Uterus (tissue), 4 donors: ENCODE data around the gene PCDHGB5. TPM values are rescaled to one million over a fixed set of nuclear protein-coding genes. Genes with fewer than 3 reads are reported as not detected.
A peak's percentile ranks its signal among the peaks of the same experiment; 100 is the strongest.
"Not testable (repeated sequence)": the region's sequence is repeated elsewhere in the genome, so short reads cannot be mapped to it uniquely, and the experiment has no call there.

Experiments
- DNase-seq, 2 donors: peaks; one replicate each; pipeline ENCODE4 v3.0.0-alpha.2; 2019 to 2020
- H3K27ac ChIP-seq, 2 donors: fragments of 200-600 bp; sonication (generic); 1 replicate in 1 of 2; 2 replicates in 1 of 2; pipeline ENCODE4 v1.5.1; 2016 to 2018
- H3K27me3 ChIP-seq, 2 donors: fragments of 200-600 bp; sonication (generic); one replicate each; pipeline ENCODE4 v1.5.1; 2018 to 2019; ENCODE audit warnings: control low read depth in 1 of 2
- H3K36me3 ChIP-seq, 2 donors: fragments of 200-600 bp; sonication (generic); one replicate each; pipeline ENCODE4 v1.5.1; 2019; ENCODE audit warnings: control low read depth in 1 of 2
- H3K4me1 ChIP-seq, 2 donors: fragments of 200-600 bp; sonication (generic); one replicate each; pipeline ENCODE4 v1.5.1; 2018 to 2019; ENCODE audit warnings: control low read depth in 1 of 2
- H3K4me3 ChIP-seq, 2 donors: fragments of 200-600 bp; sonication (generic); 1 replicate in 1 of 2; 2 replicates in 1 of 2; pipeline ENCODE4 v1.5.1; 2018 to 2019; ENCODE audit warnings: mild to moderate bottlenecking in 1 of 2
- H3K9me3 ChIP-seq, 2 donors: fragments of 200-600 bp; sonication (generic); one replicate each; pipeline ENCODE4 v1.5.1; 2019; ENCODE audit warnings: control low read depth in 1 of 2
- POLR2A ChIP-seq, 2 donors: fragments of 450-650 bp; IDR thresholded peaks; one replicate each; pipeline ENCODE4 v1.6.1; 2016; ENCODE audit warnings: antibody characterized with exemption in 2 of 2, mild to moderate bottlenecking in 1 of 2, moderate library complexity in 1 of 2
- intact Hi-C: fragments of 100-400 bp; cut with DNase I; formaldehyde crosslinking; loops from one replicate; pipeline ENCODE4 v1.15.1; 2023; ENCODE audit warnings: low total_unique reads
- total RNA-seq, 4 donors: library from RNA; depleted of rRNA in 3 of 4; stranded (reverse); fragments of >200 nt in 3 of 4; gene quantifications; one replicate each; pipeline versions ENCODE4 v1.1.0 to v1.2.4, GENCODE V29; 2014 to 2023
- TF ChIP-seq, protein P1 (sequence below), 4 experiments: fragments of 200-600 bp in 2 of 4; fragments of 450-650 bp in 2 of 4; sonication (generic) in 2 of 4; IDR thresholded peaks; one replicate each; pipeline ENCODE4 v1.5.1; 2016 to 2019; ENCODE audit warnings: antibody characterized with exemption in 4 of 4, mild to moderate bottlenecking in 2 of 4, moderate library complexity in 1 of 4
- donor health status: DM: yes; HTN: yes; CAD: no.

PCDHGB5 gene
- 10 to 100 TPM in 3 of 4 donors, 1 to 10 TPM in 1; 10.0 to 33.6 (median 20.6) TPM for total RNA-seq

DNA sequence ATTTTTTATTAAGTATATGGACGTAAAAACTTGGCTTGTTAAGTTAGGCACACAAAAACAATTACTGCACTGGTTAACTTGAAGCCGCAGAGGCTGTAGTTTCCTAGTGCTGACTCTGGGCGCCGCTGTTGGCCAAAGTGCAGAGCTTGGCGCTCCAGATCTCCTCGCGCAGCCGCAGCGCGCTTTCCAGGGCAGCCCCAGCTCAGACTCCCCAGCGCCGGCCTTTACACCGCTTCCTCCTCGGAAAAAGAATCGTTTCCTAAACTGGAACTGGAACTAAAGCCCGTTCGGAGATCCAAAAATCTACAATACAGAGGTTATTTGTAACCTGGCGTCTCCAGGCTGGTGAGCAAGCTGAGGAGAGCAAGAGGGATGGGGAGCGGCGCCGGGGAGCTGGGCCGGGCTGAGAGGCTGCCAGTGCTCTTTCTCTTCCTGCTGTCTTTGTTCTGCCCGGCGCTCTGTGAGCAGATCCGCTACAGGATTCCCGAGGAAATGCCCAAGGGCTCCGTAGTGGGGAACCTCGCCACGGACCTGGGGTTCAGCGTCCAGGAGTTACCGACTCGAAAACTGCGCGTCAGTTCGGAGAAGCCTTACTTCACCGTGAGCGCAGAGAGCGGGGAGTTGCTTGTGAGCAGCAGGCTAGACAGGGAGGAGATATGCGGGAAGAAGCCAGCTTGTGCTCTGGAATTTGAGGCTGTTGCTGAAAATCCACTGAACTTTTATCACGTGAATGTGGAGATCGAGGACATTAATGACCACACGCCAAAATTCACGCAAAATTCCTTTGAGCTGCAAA is at the start of gene PCDHGB5:
TSS of gene PCDHGB5 (plus strand) at position 192 of the 796 bp plus-strand sequence. CDS start at position 373, 181 bp downstream.
- H3K9me3 ChIP-seq = peaks cover 0 to 84% of the 10 kb centered on the region in 2 donors
- DNase-seq = not testable (repeated sequence)

DNA sequence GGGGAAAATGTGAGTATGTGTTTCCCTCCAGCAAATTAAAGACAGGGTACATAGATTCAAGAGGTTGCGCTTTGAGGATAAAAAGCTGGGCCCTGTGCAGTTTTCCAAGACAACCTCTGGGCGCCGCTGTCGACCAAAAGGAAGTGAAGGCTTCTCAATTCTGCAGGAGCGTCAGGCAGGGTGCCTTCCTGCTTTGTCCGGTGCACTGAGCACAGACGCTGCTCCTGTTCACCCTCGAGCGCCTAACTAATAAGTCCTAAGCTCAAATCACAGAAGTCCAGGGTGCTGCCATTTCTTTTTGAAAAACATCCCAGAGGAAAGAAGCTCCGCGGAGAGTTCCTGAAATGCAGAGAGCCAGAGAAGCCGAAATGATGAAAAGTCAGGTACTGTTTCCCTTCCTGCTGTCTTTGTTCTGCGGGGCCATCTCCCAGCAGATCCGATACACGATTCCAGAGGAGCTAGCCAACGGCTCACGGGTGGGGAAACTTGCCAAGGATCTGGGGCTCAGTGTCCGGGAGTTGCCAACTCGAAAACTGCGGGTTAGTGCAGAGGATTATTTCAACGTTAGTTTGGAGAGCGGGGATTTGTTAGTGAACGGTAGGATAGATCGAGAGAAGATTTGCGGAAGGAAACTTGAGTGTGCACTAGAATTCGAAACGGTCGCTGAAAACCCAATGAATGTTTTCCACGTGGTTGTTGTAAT is 47.7 kb upstream of the PCDHGB5 start, which contains the start of gene PCDHGB1:
TSS of gene PCDHGB1 (plus strand) at position 183 of the 703 bp plus-strand sequence. CDS start at position 345, 162 bp downstream.
- peaks cover 0 to 53% of the 10 kb centered on the region in 2 donors for H3K9me3 ChIP-seq
- intact Hi-C loops = no loop called here
- H3K27me3 ChIP-seq = no peaks in the 10 kb centered on the region
- H3K4me3 ChIP-seq = no peak within 1 kb of the TSS
- no peaks in the 10 kb centered on the region for H3K4me1 ChIP-seq
- no peak for DNase-seq
- H3K27ac ChIP-seq = no peak within 1 kb of the TSS
- H3K36me3 ChIP-seq = no peaks in the 10 kb centered on the region
- TF ChIP-seq, protein P1, sequence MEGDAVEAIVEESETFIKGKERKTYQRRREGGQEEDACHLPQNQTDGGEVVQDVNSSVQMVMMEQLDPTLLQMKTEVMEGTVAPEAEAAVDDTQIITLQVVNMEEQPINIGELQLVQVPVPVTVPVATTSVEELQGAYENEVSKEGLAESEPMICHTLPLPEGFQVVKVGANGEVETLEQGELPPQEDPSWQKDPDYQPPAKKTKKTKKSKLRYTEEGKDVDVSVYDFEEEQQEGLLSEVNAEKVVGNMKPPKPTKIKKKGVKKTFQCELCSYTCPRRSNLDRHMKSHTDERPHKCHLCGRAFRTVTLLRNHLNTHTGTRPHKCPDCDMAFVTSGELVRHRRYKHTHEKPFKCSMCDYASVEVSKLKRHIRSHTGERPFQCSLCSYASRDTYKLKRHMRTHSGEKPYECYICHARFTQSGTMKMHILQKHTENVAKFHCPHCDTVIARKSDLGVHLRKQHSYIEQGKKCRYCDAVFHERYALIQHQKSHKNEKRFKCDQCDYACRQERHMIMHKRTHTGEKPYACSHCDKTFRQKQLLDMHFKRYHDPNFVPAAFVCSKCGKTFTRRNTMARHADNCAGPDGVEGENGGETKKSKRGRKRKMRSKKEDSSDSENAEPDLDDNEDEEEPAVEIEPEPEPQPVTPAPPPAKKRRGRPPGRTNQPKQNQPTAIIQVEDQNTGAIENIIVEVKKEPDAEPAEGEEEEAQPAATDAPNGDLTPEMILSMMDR (IDR thresholded peaks at IDR 0.05) = no peak
- no peak for TF ChIP-seq POLR2A (IDR thresholded peaks at IDR 0.05)

More for the DNA sequence above, at the start of gene PCDHGB5:
- H3K36me3 ChIP-seq, H3K4me1 ChIP-seq, H3K27me3 ChIP-seq, intact Hi-C loops, H3K27ac ChIP-seq: not testable (repeated sequence)
- H3K4me3 ChIP-seq = peak within 1 kb of the TSS in 1 of 2 donors; percentile 13
- TF ChIP-seq, protein P1 (IDR thresholded peaks at IDR 0.05) = peak in 2 of 4 experiments; percentile 15 to 20

DNA sequence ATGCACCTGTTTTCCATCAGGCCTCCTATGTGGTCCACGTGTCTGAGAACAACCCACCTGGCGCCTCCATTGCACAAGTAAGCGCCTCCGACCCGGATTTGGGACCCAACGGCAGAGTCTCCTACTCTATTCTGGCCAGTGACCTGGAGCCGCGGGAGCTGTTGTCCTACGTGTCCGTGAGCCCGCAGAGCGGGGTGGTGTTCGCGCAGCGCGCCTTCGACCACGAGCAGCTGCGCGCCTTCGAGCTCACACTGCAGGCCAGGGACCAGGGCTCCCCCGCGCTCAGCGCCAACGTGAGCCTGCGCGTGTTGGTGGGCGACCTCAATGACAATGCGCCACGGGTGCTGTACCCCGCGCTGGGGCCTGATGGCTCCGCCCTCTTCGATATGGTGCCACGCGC is 46.2 kb upstream of the PCDHGB5 start:
- Histone ChIP-seq H3K36me3 (no peaks in the 10 kb centered on the region), H3K9me3 (peaks cover 0 to 60% of the 10 kb centered on the region in 2 donors), H3K4me3 (no peak overlapping the region), H3K27ac (no peak overlapping the region), H3K4me1 (no peaks in the 10 kb centered on the region), H3K27me3 (no peaks in the 10 kb centered on the region)
- intact Hi-C loops = no loop called here
- TF ChIP-seq POLR2A (IDR thresholded peaks at IDR 0.05) = no peak
- TF ChIP-seq, protein P1 (IDR thresholded peaks at IDR 0.05) = no peak
- no peak for DNase-seq

DNA sequence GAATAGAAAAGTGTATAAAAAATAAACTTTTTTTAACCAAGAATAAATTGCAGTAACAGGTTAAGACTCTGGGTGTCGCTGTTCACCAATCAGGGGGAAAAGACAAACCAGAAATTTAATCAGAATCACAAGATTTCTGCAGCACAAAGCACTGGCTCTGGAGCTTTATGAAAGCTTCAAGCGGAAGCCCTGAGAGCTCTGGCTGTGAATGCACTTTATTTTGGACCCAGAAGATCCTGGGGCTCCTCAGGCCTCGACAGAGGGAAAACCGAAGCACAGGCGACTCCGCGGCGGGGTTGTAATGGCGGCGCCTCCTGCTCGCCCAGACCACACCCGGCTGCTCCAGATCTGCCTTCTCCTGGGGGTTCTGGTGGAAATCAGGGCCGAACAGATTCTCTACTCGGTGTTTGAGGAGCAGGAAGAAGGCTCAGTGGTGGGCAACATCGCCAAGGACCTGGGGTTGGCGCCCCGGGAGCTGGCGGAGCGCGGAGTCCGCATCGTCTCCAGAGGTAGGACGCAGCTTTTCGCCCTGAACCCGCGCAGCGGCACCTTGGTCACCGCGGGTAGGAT is 42.8 kb upstream of the PCDHGB5 start, which contains the start of gene PCDHGA4:
TSS of gene PCDHGA4 (plus strand) at position 122 of the 570 bp plus-strand sequence. CDS start at position 209, 87 bp downstream.
- no peak for DNase-seq
- Histone ChIP-seq H3K27ac (no peak within 1 kb of the TSS), H3K27me3 (no peaks in the 10 kb centered on the region), H3K4me1 (no peaks in the 10 kb centered on the region), H3K4me3 (peak within 1 kb of the TSS in 1 of 2 donors; percentile 13), H3K9me3 (peaks cover 0 to 74% of the 10 kb centered on the region in 2 donors), H3K36me3 (no peaks in the 10 kb centered on the region)
- intact Hi-C loops = no loop called here
- TF ChIP-seq POLR2A (IDR thresholded peaks at IDR 0.05) = no peak
- TF ChIP-seq, protein P1 (IDR thresholded peaks at IDR 0.05) = no peak
